ENCODE measurements around the gene CDC42EP3. TPM values are rescaled to one million over a fixed set of nuclear protein-coding genes. Genes with fewer than 3 reads are reported as not detected.
A peak's percentile ranks its signal among the peaks of the same experiment; 100 is the strongest.

Gene CDC42EP3, protein sequence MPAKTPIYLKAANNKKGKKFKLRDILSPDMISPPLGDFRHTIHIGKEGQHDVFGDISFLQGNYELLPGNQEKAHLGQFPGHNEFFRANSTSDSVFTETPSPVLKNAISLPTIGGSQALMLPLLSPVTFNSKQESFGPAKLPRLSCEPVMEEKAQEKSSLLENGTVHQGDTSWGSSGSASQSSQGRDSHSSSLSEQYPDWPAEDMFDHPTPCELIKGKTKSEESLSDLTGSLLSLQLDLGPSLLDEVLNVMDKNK
- 39.1 and 41.1 TPM in 2 replicates for polyA plus RNA-seq (2011; rRNA removed)
- 22.2 and 27.3 TPM in 2 replicates for polyA plus RNA-seq (2012; cell fraction: cytosol; rRNA removed)
- polyA plus RNA-seq (2012; cell fraction: nucleus; rRNA removed): 16.9 and 21.6 TPM in 2 replicates
- 23.8 to 29.5 TPM (median 23.8 TPM) in 3 replicates for polyA plus RNA-seq (2017; fragmentation: RNase III; extraction: RNeasy Plus Mini Kit Qiagen cat#74134 plus additional on column Dnase treatment)
- 39.1 and 46.5 TPM in 2 replicates for polyA minus RNA-seq (2011; rRNA and poly(A)+ RNA removed)

DNA sequence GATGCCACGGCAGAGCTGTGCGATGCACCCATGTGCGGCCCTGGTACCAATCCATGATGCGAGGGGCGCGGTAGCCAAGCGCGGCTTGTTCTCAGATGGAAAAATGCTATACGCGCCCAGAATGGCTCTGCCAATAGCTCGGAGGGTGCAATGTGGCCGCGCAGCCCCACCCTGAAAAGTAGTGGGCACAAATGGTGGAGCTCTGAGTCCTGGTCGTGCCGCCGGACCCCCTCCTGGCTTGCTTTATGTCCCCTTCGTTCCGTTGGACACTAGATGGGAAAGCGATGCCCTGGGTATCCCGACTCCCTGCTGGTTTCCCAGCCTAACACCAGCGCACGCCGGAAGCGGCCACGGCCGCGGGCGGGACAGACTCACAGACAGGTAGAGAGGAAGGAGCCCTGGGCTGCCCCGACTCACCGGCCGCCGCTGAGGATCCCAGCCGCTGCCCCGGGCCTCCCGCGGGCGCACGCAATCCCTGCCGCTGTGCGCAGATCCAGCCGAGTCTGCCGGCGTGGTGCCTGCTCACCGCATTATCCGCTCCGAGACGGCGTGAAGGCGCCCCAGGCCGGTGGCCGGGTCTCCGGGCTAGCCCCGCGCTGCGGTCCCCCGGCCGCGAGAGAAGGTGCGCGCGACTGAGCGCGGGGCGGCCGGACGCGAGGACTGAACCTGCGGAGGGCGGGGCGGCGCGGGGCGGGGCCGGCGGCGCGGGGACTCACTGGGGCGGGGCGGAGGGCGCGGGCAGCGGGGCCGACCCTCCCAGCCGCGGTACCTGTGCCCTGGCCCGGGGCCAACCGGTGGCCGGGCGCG lies at the start of gene CDC42EP3:
Gene CDC42EP3 (minus strand): TSS at position 634 of the 807 bp plus-strand sequence. CDS start 25,055 bp downstream, outside the sequence.
- Histone ChIP-seq H3K4me1 (peaks cover 55% of the 10 kb centered on the region), H3K4me2 (peak within 1 kb of the TSS; percentile 78), H3K27ac (peak within 1 kb of the TSS; percentile 92 to 98), H3K9me3 (no peaks in the 10 kb centered on the region), H3K4me3 (peak within 1 kb of the TSS; percentile 75)
- FAIRE-seq (no peak), DNase-seq (ENCODE audit: low read depth in 1 of 2, low spot score in 1 of 2) (peak; percentile 67 to 77), ATAC-seq (peak; percentile 77 to 81)
- ChIA-PET CTCF (interaction anchor here (0.5 to 4.2 kb wide), 14 partner anchors 7 to 274 kb away, joined by 3 to 34 read pairs (median 4); no protein-coding TSS in a partner anchor), POLR2A (interaction anchor here (0.6 to 1.7 kb wide), 25 partner anchors 14 to 594 kb away, joined by 3 to 15 read pairs (median 4); no protein-coding TSS in a partner anchor)
- no peak for TF ChIP-seq CBX2 (IDR thresholded peaks at IDR 0.05; ENCODE audit: borderline replicate concordance, low read depth)
- TF ChIP-seq BHLHE40 (IDR thresholded peaks at IDR 0.05; ENCODE audit: low read depth, low read length): no peak
- no peak for TF ChIP-seq MYC (IDR thresholded peaks at IDR 0.05; ENCODE audit: borderline replicate concordance, low read length)
- TF ChIP-seq, protein P1, sequence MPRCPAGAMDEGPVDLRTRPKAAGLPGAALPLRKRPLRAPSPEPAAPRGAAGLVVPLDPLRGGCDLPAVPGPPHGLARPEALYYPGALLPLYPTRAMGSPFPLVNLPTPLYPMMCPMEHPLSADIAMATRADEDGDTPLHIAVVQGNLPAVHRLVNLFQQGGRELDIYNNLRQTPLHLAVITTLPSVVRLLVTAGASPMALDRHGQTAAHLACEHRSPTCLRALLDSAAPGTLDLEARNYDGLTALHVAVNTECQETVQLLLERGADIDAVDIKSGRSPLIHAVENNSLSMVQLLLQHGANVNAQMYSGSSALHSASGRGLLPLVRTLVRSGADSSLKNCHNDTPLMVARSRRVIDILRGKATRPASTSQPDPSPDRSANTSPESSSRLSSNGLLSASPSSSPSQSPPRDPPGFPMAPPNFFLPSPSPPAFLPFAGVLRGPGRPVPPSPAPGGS (IDR thresholded peaks at IDR 0.05): peak; percentile 93
- TF ChIP-seq HOXB13 (CRISPR knock-in tag; IDR thresholded peaks at IDR 0.05; ENCODE audit: low read depth): no peak
- TF ChIP-seq PHF8 (IDR thresholded peaks at IDR 0.05; ENCODE audit: borderline replicate concordance, low read depth): peak; percentile 49; the same call in 1 of the 2 replicates
- TF ChIP-seq, protein P2, sequence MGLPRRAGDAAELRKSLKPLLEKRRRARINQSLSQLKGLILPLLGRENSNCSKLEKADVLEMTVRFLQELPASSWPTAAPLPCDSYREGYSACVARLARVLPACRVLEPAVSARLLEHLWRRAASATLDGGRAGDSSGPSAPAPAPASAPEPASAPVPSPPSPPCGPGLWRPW (IDR thresholded peaks at IDR 0.05): no peak
- TF ChIP-seq CBX8 (IDR thresholded peaks at IDR 0.05): no peak
- TF ChIP-seq HDAC2 (IDR thresholded peaks at IDR 0.05): peak; percentile 64; the same call in 1 of the 2 replicates
- TF ChIP-seq FOSL2 (IDR thresholded peaks at IDR 0.05): no peak
- no peak for TF ChIP-seq FOSL2 (CRISPR knock-in tag; IDR thresholded peaks at IDR 0.05)
- peak; percentile 5; the same call in 1 of the 2 replicates for TF ChIP-seq GATA3 (IDR thresholded peaks at IDR 0.05; ENCODE audit: borderline replicate concordance)
- no peak for TF ChIP-seq TFCP2L1 (CRISPR knock-in tag; IDR thresholded peaks at IDR 0.05)
- TF ChIP-seq MAFK (IDR thresholded peaks at IDR 0.05; ENCODE audit: partially characterized antibody): no peak
- peak; percentile 51 for TF ChIP-seq SMC3 (IDR thresholded peaks at IDR 0.05)
- TF ChIP-seq, protein P3, sequence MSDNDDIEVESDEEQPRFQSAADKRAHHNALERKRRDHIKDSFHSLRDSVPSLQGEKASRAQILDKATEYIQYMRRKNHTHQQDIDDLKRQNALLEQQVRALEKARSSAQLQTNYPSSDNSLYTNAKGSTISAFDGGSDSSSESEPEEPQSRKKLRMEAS (IDR thresholded peaks at IDR 0.05): peak; percentile 52; the same call in 1 of the 2 replicates
- peak; percentile 96 for TF ChIP-seq POLR2A (IDR thresholded peaks at IDR 0.05; ENCODE audit: low read length)
- TF ChIP-seq KDM1A (IDR thresholded peaks at IDR 0.05; ENCODE audit: low read depth): 0 out of 2 replicates have a peak, but pooled peaks have one; percentile 47
- peak; percentile 1 to 46; a peak in 3 of 5 replicates for TF ChIP-seq RAD21 (conservative IDR thresholded peaks at IDR 0.05 in 1 of 2, IDR thresholded peaks at IDR 0.05 in 1 of 2)
- TF ChIP-seq JUN (IDR thresholded peaks at IDR 0.05): peak; percentile 88; a peak in 4 of 5 replicates
- TF ChIP-seq CHD4 (IDR thresholded peaks at IDR 0.05; ENCODE audit: borderline replicate concordance): no peak
- no peak for TF ChIP-seq ZC3H11A (IDR thresholded peaks at IDR 0.05)
- 1% methylated on average over 18 of the region's 90 CpGs for WGBS (ENCODE audit: missing lambda C conversion rate)

DNA sequence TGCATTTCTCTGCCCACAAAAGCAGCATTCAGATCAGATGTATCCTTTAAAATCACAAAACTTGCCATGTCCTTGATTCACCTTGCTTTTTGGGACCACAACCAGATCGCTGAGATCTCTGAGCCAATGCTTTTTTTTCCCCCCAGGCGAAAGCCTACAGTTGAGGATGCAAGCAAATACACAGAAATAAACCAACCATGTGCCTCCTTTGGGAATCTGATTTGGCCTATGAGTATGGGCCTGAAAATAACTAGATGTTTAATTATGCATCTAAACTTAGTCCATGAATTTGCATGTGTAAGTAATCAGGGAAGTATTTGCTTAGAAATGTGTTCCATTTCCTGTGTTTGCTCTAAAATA lies 49.7 kb upstream of the CDC42EP3 start:
- Histone ChIP-seq H3K27ac (no peak overlapping the region), H3K4me1 (no peaks in the 10 kb centered on the region), H3K4me2 (no peak overlapping the region), H3K9me3 (no peaks in the 10 kb centered on the region), H3K4me3 (no peak overlapping the region)
- POLR2A ChIA-PET: no interaction called here
- CTCF ChIA-PET: no interaction called here
- FAIRE-seq (no peak), DNase-seq (ENCODE audit: low read depth in 1 of 2, low spot score in 1 of 2) (no peak), ATAC-seq (no peak)
- TF ChIP-seq RARB (CRISPR knock-in tag; IDR thresholded peaks at IDR 0.05): no peak
- TF ChIP-seq RAD21 (conservative IDR thresholded peaks at IDR 0.05 in 1 of 2, IDR thresholded peaks at IDR 0.05 in 1 of 2): no peak
- no peak for TF ChIP-seq ZFP36 (IDR thresholded peaks at IDR 0.05; ENCODE audit: borderline replicate concordance, partially characterized antibody)
- no peak for TF ChIP-seq SREBF2 (IDR thresholded peaks at IDR 0.05)
- TF ChIP-seq JUN (IDR thresholded peaks at IDR 0.05): no peak
- TF ChIP-seq, protein P4, sequence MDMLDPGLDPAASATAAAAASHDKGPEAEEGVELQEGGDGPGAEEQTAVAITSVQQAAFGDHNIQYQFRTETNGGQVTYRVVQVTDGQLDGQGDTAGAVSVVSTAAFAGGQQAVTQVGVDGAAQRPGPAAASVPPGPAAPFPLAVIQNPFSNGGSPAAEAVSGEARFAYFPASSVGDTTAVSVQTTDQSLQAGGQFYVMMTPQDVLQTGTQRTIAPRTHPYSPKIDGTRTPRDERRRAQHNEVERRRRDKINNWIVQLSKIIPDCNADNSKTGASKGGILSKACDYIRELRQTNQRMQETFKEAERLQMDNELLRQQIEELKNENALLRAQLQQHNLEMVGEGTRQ (IDR thresholded peaks at IDR 0.05): no peak
- no peak for TF ChIP-seq MYC (IDR thresholded peaks at IDR 0.05; ENCODE audit: borderline replicate concordance, low read length)
- TF ChIP-seq, protein P5, sequence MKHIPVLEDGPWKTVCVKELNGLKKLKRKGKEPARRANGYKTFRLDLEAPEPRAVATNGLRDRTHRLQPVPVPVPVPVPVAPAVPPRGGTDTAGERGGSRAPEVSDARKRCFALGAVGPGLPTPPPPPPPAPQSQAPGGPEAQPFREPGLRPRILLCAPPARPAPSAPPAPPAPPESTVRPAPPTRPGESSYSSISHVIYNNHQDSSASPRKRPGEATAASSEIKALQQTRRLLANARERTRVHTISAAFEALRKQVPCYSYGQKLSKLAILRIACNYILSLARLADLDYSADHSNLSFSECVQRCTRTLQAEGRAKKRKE (CRISPR knock-in tag; IDR thresholded peaks at IDR 0.05; ENCODE audit: low read depth): no peak
- no peak for TF ChIP-seq CHD2 (IDR thresholded peaks at IDR 0.05; ENCODE audit: low read length, partially characterized antibody)
- TF ChIP-seq, protein P2 (IDR thresholded peaks at IDR 0.05): no peak
- TF ChIP-seq, protein P6, sequence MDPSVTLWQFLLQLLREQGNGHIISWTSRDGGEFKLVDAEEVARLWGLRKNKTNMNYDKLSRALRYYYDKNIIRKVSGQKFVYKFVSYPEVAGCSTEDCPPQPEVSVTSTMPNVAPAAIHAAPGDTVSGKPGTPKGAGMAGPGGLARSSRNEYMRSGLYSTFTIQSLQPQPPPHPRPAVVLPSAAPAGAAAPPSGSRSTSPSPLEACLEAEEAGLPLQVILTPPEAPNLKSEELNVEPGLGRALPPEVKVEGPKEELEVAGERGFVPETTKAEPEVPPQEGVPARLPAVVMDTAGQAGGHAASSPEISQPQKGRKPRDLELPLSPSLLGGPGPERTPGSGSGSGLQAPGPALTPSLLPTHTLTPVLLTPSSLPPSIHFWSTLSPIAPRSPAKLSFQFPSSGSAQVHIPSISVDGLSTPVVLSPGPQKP (IDR thresholded peaks at IDR 0.05; ENCODE audit: low read depth, low read length): no peak
- TF ChIP-seq RFX5 (IDR thresholded peaks at IDR 0.05): no peak
- TF ChIP-seq EHMT2 (IDR thresholded peaks at IDR 0.05; ENCODE audit: low read depth): no peak
- 68% methylated on average over 2 of the region's 2 CpGs for WGBS (ENCODE audit: missing lambda C conversion rate)

All from A549 (cell line).